Stomach (tissue), 9 donors: ENCODE data around the gene MAFB. TPM values are rescaled to one million over a fixed set of nuclear protein-coding genes. Genes with fewer than 3 reads are reported as not detected.

Experiments
- DNase-seq, 2 donors: peaks; one replicate each; pipeline versions ENCODE4 v3.0.0 to v3.0.0-alpha.2; 2013 to 2019
- H3K27ac ChIP-seq, 5 donors: fragments of 200-600 bp in 4 of 5; sonication (generic) in 4 of 5; one replicate each; pipeline ENCODE4 v1.5.1; 2013 to 2019; ENCODE audit warnings: mild to moderate bottlenecking in 1 of 5, moderate library complexity in 1 of 5
- H3K27me3 ChIP-seq, 3 donors: fragments of 200-600 bp; sonication (generic); one replicate each; pipeline ENCODE4 v1.5.1; 2017 to 2019; ENCODE audit warnings: mixed run types in 1 of 3
- H3K36me3 ChIP-seq, 4 donors: fragments of 200-600 bp; sonication (generic); 1 replicate in 3 of 4; 2 replicates in 1 of 4; pipeline ENCODE4 v1.5.1; 2016 to 2019
- H3K4me1 ChIP-seq, 4 donors: fragments of 200-600 bp; sonication (generic); one replicate each; pipeline ENCODE4 v1.5.1; 2016 to 2019
- H3K4me3 ChIP-seq, 4 donors: fragments of 200-600 bp; sonication (generic) in 3 of 4; one replicate each; pipeline ENCODE4 v1.5.1; 2016 to 2019; ENCODE audit warnings: mild to moderate bottlenecking in 1 of 4
- H3K9me3 ChIP-seq, 4 donors: fragments of 200-600 bp; sonication (generic); one replicate each; pipeline ENCODE4 v1.5.1; 2016 to 2019
- EP300 ChIP-seq: sonication (generic); formaldehyde crosslinking; IDR thresholded peaks from one replicate; pipeline ENCODE4 v1.6.1; 2017; ENCODE audit warnings: antibody characterized with exemption
- POLR2A ChIP-seq, 4 donors: fragments of 450-650 bp; IDR thresholded peaks; one replicate each; pipeline ENCODE4 v1.6.1; 2016; ENCODE audit warnings: antibody characterized with exemption in 4 of 4, control low read depth in 2 of 4, mild to moderate bottlenecking in 1 of 4, moderate library complexity in 1 of 4
- POLR2AphosphoS5 ChIP-seq, 3 donors: sonication (generic); formaldehyde crosslinking; IDR thresholded peaks; one replicate each; pipeline ENCODE4 v1.6.1; 2016; ENCODE audit warnings: antibody characterized with exemption in 3 of 3
- WGBS, 5 donors: extraction: QIAGEN DNeasy Blood & Tissue Kit in 3 of 5; methylation state at CpG; one replicate each; pipeline versions ENCODE4 v1.1.5 to v1.1.7; 2013 to 2018; 5-methylcytosine and 5-hydroxymethylcytosine counted together
- intact Hi-C: fragments of 100-400 bp; cut with DNase I; formaldehyde crosslinking; loops from one replicate; pipeline ENCODE4 v1.15.1; 2023; ENCODE audit warnings: low total_unique reads
- polyA plus RNA-seq, 3 donors: library from polyadenylated mRNA; stranded (reverse); fragments of 200-250 nt; gene quantifications; one replicate each; pipeline ENCODE4 v1.2.3, GENCODE V29; 2013
- total RNA-seq, 5 donors: library from RNA; depleted of rRNA; stranded (reverse); fragments of >200 nt; gene quantifications; one replicate each; pipeline versions ENCODE4 v1.1.0 to v1.2.3, GENCODE V29; 2014 to 2016
- TF ChIP-seq, protein P1 (sequence below), 7 experiments: fragments of 450-650 bp in 4 of 7; fragments of 200-600 bp in 3 of 7; sonication (generic) in 3 of 7; IDR thresholded peaks; one replicate each; pipeline ENCODE4 v1.5.1; 2016 to 2019; ENCODE audit warnings: antibody characterized with exemption in 7 of 7, control low read depth in 2 of 7, mild to moderate bottlenecking in 1 of 7
- donor health status: healthy with polysubstance abuse.
- donor health status: Bipolar disorder and iron deficiency.
- donor health status: healthy.

Gene MAFB
- total and polyA plus RNA-seq, 8 donors = 4.5 to 34.4 (median 8.5) TPM

DNA sequence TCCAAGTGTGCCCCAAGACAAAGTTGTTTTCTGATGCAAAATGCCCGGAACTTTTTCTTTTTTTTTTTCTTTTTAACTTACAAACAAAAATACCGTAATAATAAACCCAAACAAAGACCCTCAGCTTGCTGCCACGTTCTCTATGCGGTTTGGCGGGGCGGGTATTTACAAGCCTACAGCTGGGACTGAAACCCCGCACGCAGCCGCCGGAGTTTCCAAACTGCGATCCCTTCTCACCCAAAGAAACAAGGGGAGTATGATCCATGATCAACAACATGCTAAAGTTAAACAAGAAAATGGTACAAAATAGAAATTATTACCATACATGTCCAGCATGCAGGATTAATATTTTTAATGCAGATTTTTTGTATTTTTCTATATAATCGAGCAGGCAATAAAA lies 2.1 kb downstream of the MAFB start:
- no peaks in the 10 kb centered on the region for H3K9me3 ChIP-seq
- no peak for DNase-seq
- H3K36me3 ChIP-seq = no peaks in the 10 kb centered on the region
- intact Hi-C loops = loop anchor here (10.0 kb wide), 1 partner anchor 422 kb away; no protein-coding TSS in a partner anchor
- H3K4me1 ChIP-seq = peaks cover 37 to 83% (median 68%) of the 10 kb centered on the region in 4 donors
- TF ChIP-seq, protein P1, sequence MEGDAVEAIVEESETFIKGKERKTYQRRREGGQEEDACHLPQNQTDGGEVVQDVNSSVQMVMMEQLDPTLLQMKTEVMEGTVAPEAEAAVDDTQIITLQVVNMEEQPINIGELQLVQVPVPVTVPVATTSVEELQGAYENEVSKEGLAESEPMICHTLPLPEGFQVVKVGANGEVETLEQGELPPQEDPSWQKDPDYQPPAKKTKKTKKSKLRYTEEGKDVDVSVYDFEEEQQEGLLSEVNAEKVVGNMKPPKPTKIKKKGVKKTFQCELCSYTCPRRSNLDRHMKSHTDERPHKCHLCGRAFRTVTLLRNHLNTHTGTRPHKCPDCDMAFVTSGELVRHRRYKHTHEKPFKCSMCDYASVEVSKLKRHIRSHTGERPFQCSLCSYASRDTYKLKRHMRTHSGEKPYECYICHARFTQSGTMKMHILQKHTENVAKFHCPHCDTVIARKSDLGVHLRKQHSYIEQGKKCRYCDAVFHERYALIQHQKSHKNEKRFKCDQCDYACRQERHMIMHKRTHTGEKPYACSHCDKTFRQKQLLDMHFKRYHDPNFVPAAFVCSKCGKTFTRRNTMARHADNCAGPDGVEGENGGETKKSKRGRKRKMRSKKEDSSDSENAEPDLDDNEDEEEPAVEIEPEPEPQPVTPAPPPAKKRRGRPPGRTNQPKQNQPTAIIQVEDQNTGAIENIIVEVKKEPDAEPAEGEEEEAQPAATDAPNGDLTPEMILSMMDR (IDR thresholded peaks at IDR 0.05) = no peak
- TF ChIP-seq POLR2A (IDR thresholded peaks at IDR 0.05) = no peak
- no peak for TF ChIP-seq POLR2AphosphoS5 (IDR thresholded peaks at IDR 0.05)
- TF ChIP-seq EP300 = no peak
- H3K27me3 ChIP-seq = peaks cover 8 to 94% (median 58%) of the 10 kb centered on the region in 3 donors
- 23 to 42% (median 27%) methylated on average over 12 of the region's 12 CpGs for WGBS, 5 donors
- H3K27ac ChIP-seq = peak overlapping the region in 4 of 5 donors; percentile 86 to 94 (median 89)
- peak overlapping the region; percentile 58 to 77 (median 68) for H3K4me3 ChIP-seq

GRCh38 chr20:40686434-40686882 lies 2.6 kb downstream of the MAFB start:
- no peaks in the 10 kb centered on the region for H3K9me3 ChIP-seq
- peak overlapping the region in 4 of 5 donors; percentile 86 to 94 (median 89) for H3K27ac ChIP-seq
- WGBS, 5 donors = 40 to 47% (median 46%) methylated on average over 7 of the region's 7 CpGs
- intact Hi-C loops = loop anchor here (10.0 kb wide), 1 partner anchor 422 kb away; no protein-coding TSS in a partner anchor
- DNase-seq = no peak
- peaks cover 6 to 93% (median 54%) of the 10 kb centered on the region in 3 donors for H3K27me3 ChIP-seq
- H3K36me3 ChIP-seq = no peaks in the 10 kb centered on the region
- peak overlapping the region; percentile 58 to 77 (median 68) for H3K4me3 ChIP-seq
- no peak for TF ChIP-seq EP300
- TF ChIP-seq, protein P1 (IDR thresholded peaks at IDR 0.05) = no peak
- TF ChIP-seq POLR2A (IDR thresholded peaks at IDR 0.05) = no peak
- TF ChIP-seq POLR2AphosphoS5 (IDR thresholded peaks at IDR 0.05) = no peak
- peaks cover 37 to 81% (median 67%) of the 10 kb centered on the region in 4 donors for H3K4me1 ChIP-seq

- peak overlapping the region; percentile 7 to 77 (median 42) for H3K4me3 ChIP-seq
- no peaks in the 10 kb centered on the region for H3K9me3 ChIP-seq
- H3K27me3 ChIP-seq = peaks cover 0 to 87% (median 43%) of the 10 kb centered on the region in 3 donors
- peaks cover 32 to 72% (median 60%) of the 10 kb centered on the region in 4 donors for H3K4me1 ChIP-seq
- TF ChIP-seq, protein P1 (IDR thresholded peaks at IDR 0.05) = no peak
- TF ChIP-seq EP300 (no peak), POLR2A (IDR thresholded peaks at IDR 0.05) (no peak), POLR2AphosphoS5 (IDR thresholded peaks at IDR 0.05) (no peak)
- 84 to 90% (median 87%) methylated on average over 3 to 4 of the region's 4 CpGs for WGBS, 5 donors
- intact Hi-C loops = loop anchor here (10.0 kb wide), 1 partner anchor 421 kb away; no protein-coding TSS in a partner anchor
- DNase-seq = no peak
- H3K27ac ChIP-seq = peak overlapping the region in 2 of 5 donors; percentile 39 to 54
- H3K36me3 ChIP-seq = no peaks in the 10 kb centered on the region
Measured at GRCh38 chr20:40685349-40685748, 3.7 kb downstream of the MAFB start.

- Histone ChIP-seq H3K4me1 (peaks cover 29 to 58% (median 49%) of the 10 kb centered on the region in 4 donors), H3K27ac (peak overlapping the region in 4 of 5 donors; percentile 26 to 71 (median 60)), H3K9me3 (no peaks in the 10 kb centered on the region), H3K4me3 (peak overlapping the region; percentile 32 to 49 (median 41)), H3K36me3 (no peaks in the 10 kb centered on the region), H3K27me3 (peaks cover 0 to 78% (median 39%) of the 10 kb centered on the region in 3 donors)
- no peak for TF ChIP-seq EP300
- TF ChIP-seq POLR2A (IDR thresholded peaks at IDR 0.05) = no peak
- TF ChIP-seq POLR2AphosphoS5 (IDR thresholded peaks at IDR 0.05) = no peak
- TF ChIP-seq, protein P1 (IDR thresholded peaks at IDR 0.05) = no peak
- intact Hi-C loops = loop anchor here (10.0 kb wide), 1 partner anchor 419 kb away; no protein-coding TSS in a partner anchor
- DNase-seq = no peak
- 55 to 60% (median 57%) methylated on average over 9 of the region's 9 CpGs; no CpG with 5 or more reads in 1 of the 5 donors for WGBS, 5 donors
Measured at GRCh38 chr20:40683894-40684268, 5.2 kb downstream of the MAFB start.
